ENCODE results near the gene NIPSNAP2.
"Not testable (repeated sequence)": the region's sequence is repeated elsewhere in the genome, so short reads cannot be mapped to it uniquely, and the experiment has no call there.

NIPSNAP2 gene

GRCh38 chr7:56048245-56048644 lies 83.9 kb downstream of the NIPSNAP2 start:
- TF ChIP-seq CTCF (IDR thresholded peaks at IDR 0.05; ENCODE audit: insufficient read depth, low read depth, low read length, missing control alignments), result no peak
- DNase-seq (ENCODE audit: low read depth), result no peak
- H3K4me3 ChIP-seq (ENCODE audit: low read length), result no peak overlapping the region

- DNase-seq (ENCODE audit: low read depth), result peak; percentile 29
- H3K4me3 ChIP-seq (ENCODE audit: low read length), result not testable (repeated sequence)
Measured at GRCh38 chr7:56048763-56049162, 84.4 kb downstream of the NIPSNAP2 start.
